Measurements from ENCODE around the gene COMMD6. TPM values are rescaled to one million over a fixed set of nuclear protein-coding genes. Genes with fewer than 3 reads are reported as not detected.

COMMD6 gene
- total RNA-seq, 1 experiment from 2014 or later = 132 TPM

- Mint-ChIP-seq H3K4me3 (ENCODE audit: unreplicated experiment) (no peak overlapping the region), H3K27ac (ENCODE audit: low read depth, unreplicated experiment) (no peak overlapping the region), H3K4me1 (ENCODE audit: insufficient read depth, unreplicated experiment) (peaks cover 12% of the 10 kb centered on the region), H3K36me3 (ENCODE audit: insufficient read depth, unreplicated experiment) (peaks cover 5% of the 10 kb centered on the region), H3K9me3 (ENCODE audit: unreplicated experiment) (no peaks in the 10 kb centered on the region), H3K27me3 (ENCODE audit: insufficient read depth, unreplicated experiment) (no peaks in the 10 kb centered on the region)
- BruUV-seq (replicated peaks) = no TSS peak
- TF ChIP-seq CTCF (IDR thresholded peaks at IDR 0.05; ENCODE audit: unreplicated experiment) = no peak
- peak; percentile 76 for DNase-seq (ENCODE audit: unreplicated experiment)
- intact Hi-C loops (cut with micrococcal nuclease) = no loop called here
- CTCF ChIA-PET = interaction anchor here (0.6 to 0.9 kb wide), 2 partner anchors 16 to 172 kb away, joined by 5 to 6 read pairs; no protein-coding TSS in a partner anchor
- POLR2A ChIA-PET = interaction anchor here (4.0 kb wide), 1 partner anchor 63 kb away, joined by 16 read pairs; the partner anchor contains the start of gene TBC1D4
These were observed 7.2 kb upstream of the COMMD6 start for GRCh38 chr13:75544681-75545330.

GRCh38 chr13:75541961-75542360 is 4.3 kb upstream of the COMMD6 start:
- Mint-ChIP-seq H3K4me1 (ENCODE audit: insufficient read depth, unreplicated experiment) (peaks cover 13% of the 10 kb centered on the region), H3K27me3 (ENCODE audit: insufficient read depth, unreplicated experiment) (no peaks in the 10 kb centered on the region), H3K4me3 (ENCODE audit: unreplicated experiment) (no peak overlapping the region), H3K27ac (ENCODE audit: low read depth, unreplicated experiment) (no peak overlapping the region), H3K9me3 (ENCODE audit: unreplicated experiment) (no peaks in the 10 kb centered on the region), H3K36me3 (ENCODE audit: insufficient read depth, unreplicated experiment) (no peaks in the 10 kb centered on the region)
- CTCF ChIA-PET = no interaction called here
- no peak for DNase-seq (ENCODE audit: unreplicated experiment)
- no peak for TF ChIP-seq CTCF (IDR thresholded peaks at IDR 0.05; ENCODE audit: unreplicated experiment)
- POLR2A ChIA-PET = interaction anchor here (0.6 kb wide), 1 partner anchor 1771 kb away, joined by 3 read pairs; no protein-coding TSS in a partner anchor
- intact Hi-C loops (cut with micrococcal nuclease) = no loop called here
- BruUV-seq (replicated peaks) = no TSS peak

- H3K9me3 Mint-ChIP-seq (ENCODE audit: unreplicated experiment) = no peaks in the 10 kb centered on the region
- CTCF ChIA-PET = interaction anchor here (1.0 kb wide), 1 partner anchor 58 kb away, joined by 3 read pairs; no protein-coding TSS in a partner anchor
These were observed 3.6 kb upstream of the COMMD6 start for GRCh38 chr13:75541287-75541686.

More at GRCh38 chr13:75541287-75541686, 3.6 kb upstream of the COMMD6 start:
- intact Hi-C loops (cut with micrococcal nuclease) = no loop called here
- POLR2A ChIA-PET = interaction anchor here (0.6 kb wide), 1 partner anchor 1770 kb away, joined by 3 read pairs; no protein-coding TSS in a partner anchor
- no peak for TF ChIP-seq CTCF (IDR thresholded peaks at IDR 0.05; ENCODE audit: unreplicated experiment)
- Mint-ChIP-seq H3K27ac (ENCODE audit: low read depth, unreplicated experiment) (no peak overlapping the region), H3K4me3 (ENCODE audit: unreplicated experiment) (no peak overlapping the region), H3K27me3 (ENCODE audit: insufficient read depth, unreplicated experiment) (no peaks in the 10 kb centered on the region), H3K4me1 (ENCODE audit: insufficient read depth, unreplicated experiment) (peaks cover 20% of the 10 kb centered on the region), H3K36me3 (ENCODE audit: insufficient read depth, unreplicated experiment) (no peaks in the 10 kb centered on the region)
- DNase-seq (ENCODE audit: unreplicated experiment) = no peak
- no TSS peak for BruUV-seq (replicated peaks)

All from MCF 10A (cell line).